Skin epidermis (tissue), 12 donors: ENCODE results near the gene PTPRN2.
"Not testable (repeated sequence)": the region's sequence is repeated elsewhere in the genome, so short reads cannot be mapped to it uniquely, and the experiment has no call there.

Source experiments
- H3K27ac ChIP-seq, 21 experiments: fragments of 200-600 bp; sonication (generic) in 11 of 21; one replicate each; pipeline ENCODE4 v1.5.0; 2020; ENCODE audit warnings: mild to moderate bottlenecking in 3 of 21, inconsistent platforms in 2 of 21, moderate library complexity in 2 of 21
- H3K4me3 ChIP-seq, 7 experiments: fragments of 200-600 bp; sonication (generic) in 2 of 7; one replicate each; pipeline ENCODE4 v1.5.0; 2020; ENCODE audit warnings: inconsistent platforms in 2 of 7, mild to moderate bottlenecking in 2 of 7, moderate library complexity in 1 of 7

Gene PTPRN2

GRCh38 chr7:157674715-157675426 is 912.8 kb downstream of the PTPRN2 start:
- Histone ChIP-seq H3K27ac (no peak overlapping the region), H3K4me3 (no peak overlapping the region)

GRCh38 chr7:157674027-157674714 is 913.5 kb downstream of the PTPRN2 start:
- H3K4me3 ChIP-seq: no peak overlapping the region
- H3K27ac ChIP-seq: no peak overlapping the region

GRCh38 chr7:157673573-157673972 is 914.0 kb downstream of the PTPRN2 start:
- Histone ChIP-seq H3K4me3 (no peak overlapping the region), H3K27ac (no peak overlapping the region)

- H3K4me3 ChIP-seq: no peak overlapping the region
These were observed 916.0 kb downstream of the PTPRN2 start for GRCh38 chr7:157671358-157672255.

GRCh38 chr7:157670490-157671357 is 916.9 kb downstream of the PTPRN2 start:
- Histone ChIP-seq H3K4me3 (no peak overlapping the region), H3K27ac (no peak overlapping the region)

More at GRCh38 chr7:157671358-157672255, 916.0 kb downstream of the PTPRN2 start:
- H3K27ac ChIP-seq: no peak overlapping the region

- no peak overlapping the region for H3K27ac ChIP-seq
- no peak overlapping the region for H3K4me3 ChIP-seq
These were observed 917.8 kb downstream of the PTPRN2 start for GRCh38 chr7:157669768-157670351.

GRCh38 chr7:157668884-157669767 is 918.5 kb downstream of the PTPRN2 start:
- Histone ChIP-seq H3K27ac (no peak overlapping the region), H3K4me3 (no peak overlapping the region)

- Histone ChIP-seq H3K4me3 (no peak overlapping the region), H3K27ac (no peak overlapping the region)
These were observed 919.3 kb downstream of the PTPRN2 start for GRCh38 chr7:157668221-157668883.

- H3K27ac ChIP-seq: no peak overlapping the region
These were observed 919.9 kb downstream of the PTPRN2 start for GRCh38 chr7:157667731-157668130.

GRCh38 chr7:157667261-157667660 is 920.4 kb downstream of the PTPRN2 start:
- no peak overlapping the region for H3K27ac ChIP-seq
- no peak overlapping the region for H3K4me3 ChIP-seq

More at GRCh38 chr7:157667731-157668130, 919.9 kb downstream of the PTPRN2 start:
- H3K4me3 ChIP-seq: no peak overlapping the region

GRCh38 chr7:157666530-157667040 is 921.0 kb downstream of the PTPRN2 start:
- Histone ChIP-seq H3K4me3 (no peak overlapping the region), H3K27ac (no peak overlapping the region)

GRCh38 chr7:157665634-157665988 is 922.0 kb downstream of the PTPRN2 start:
- not testable (repeated sequence) for H3K4me3 ChIP-seq, H3K27ac ChIP-seq

GRCh38 chr7:157664871-157665633 is 922.6 kb downstream of the PTPRN2 start:
- H3K27ac ChIP-seq: no peak overlapping the region
- H3K4me3 ChIP-seq: no peak overlapping the region

- H3K4me3 ChIP-seq: no peak overlapping the region
- no peak overlapping the region for H3K27ac ChIP-seq
These were observed 923.6 kb downstream of the PTPRN2 start for GRCh38 chr7:157664034-157664433.

GRCh38 chr7:157662981-157663716 is 924.5 kb downstream of the PTPRN2 start:
- no peak overlapping the region for H3K27ac ChIP-seq
- H3K4me3 ChIP-seq: no peak overlapping the region
